ENCODE data around the gene ADPRHL1. TPM values are rescaled to one million over a fixed set of nuclear protein-coding genes. Genes with fewer than 3 reads are reported as not detected.
A peak's percentile ranks its signal among the peaks of the same experiment; 100 is the strongest.

The ADPRHL1 gene
- polyA plus RNA-seq, 3 donors = 0.15 to 0.52 (median 0.27) TPM

DNA sequence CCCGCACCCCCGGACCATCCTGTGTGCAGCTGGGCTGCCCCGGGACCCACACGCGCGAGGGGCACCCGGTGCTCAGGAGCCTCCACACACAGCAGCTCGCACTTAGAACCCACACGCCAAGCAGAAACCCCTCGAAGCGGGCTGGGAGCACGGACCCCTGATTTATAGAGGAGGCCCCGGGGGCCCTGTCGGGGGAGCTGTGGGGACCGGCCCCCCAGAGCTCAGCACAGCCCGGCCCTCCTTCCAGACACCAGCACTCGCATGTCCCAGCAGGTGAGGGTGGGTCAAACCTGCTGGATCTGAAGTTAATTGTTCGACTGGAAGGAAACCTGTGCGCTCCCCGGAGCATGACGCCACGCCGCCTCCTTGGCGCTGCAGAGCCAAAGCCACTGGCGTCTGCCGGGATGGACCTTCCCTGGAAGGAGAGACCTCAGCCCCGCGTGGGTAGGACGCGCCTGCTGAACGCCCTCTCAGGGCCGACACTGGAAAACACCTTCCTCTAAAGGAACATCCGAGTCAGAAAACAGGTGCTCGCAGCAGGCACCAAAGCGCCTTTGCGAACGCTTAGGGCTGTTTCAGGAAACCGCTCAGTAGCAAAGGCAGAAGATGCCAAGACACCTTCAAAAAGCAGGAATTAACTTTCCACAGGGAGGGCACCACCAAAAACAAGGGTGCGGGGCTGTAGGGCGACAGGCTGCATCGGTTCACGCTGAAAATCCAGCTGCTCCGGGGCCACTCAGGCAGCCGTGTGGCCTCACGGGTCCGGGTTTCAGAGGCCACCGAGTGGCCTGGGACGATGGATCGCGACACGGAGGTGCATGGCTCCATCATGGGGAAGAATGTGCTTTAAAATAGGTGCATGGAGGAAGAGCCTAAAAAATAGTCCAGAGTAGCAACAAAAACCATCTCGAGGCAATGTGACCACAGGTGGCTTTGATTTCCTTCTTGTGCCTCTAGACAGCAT lies 51.6 kb downstream of the ADPRHL1 start:
- no peaks in the 10 kb centered on the region for H3K36me3 Mint-ChIP-seq
- no peak for DNase-seq
- H3K4me3 Mint-ChIP-seq = no peak overlapping the region
- Histone ChIP-seq H3K27me3 (ENCODE audit: control insufficient read depth in 2 of 2, insufficient read depth in 2 of 2, low read length in 2 of 2) (no peaks in the 10 kb centered on the region), H3K4me3 (replicated peaks in 1 of 3; ENCODE audit: low read depth in 2 of 3, low read length in 3 of 3) (no peak overlapping the region), H3K4me2 (replicated peaks; ENCODE audit: extremely low read depth, low read length, poor library complexity, severe bottlenecking) (no peak overlapping the region), H3K4me1 (ENCODE audit: control insufficient read depth in 1 of 2, insufficient read depth in 2 of 2, low read length in 2 of 2) (no peaks in the 10 kb centered on the region), H3K9me3 (replicated peaks in 1 of 2; ENCODE audit: control insufficient read depth in 1 of 2, insufficient read depth in 1 of 2, low read length in 2 of 2) (no peaks in the 10 kb centered on the region), H4K20me1 (ENCODE audit: insufficient read depth, low read length) (no peaks in the 10 kb centered on the region), H3K79me2 (ENCODE audit: insufficient read depth, low read length) (no peaks in the 10 kb centered on the region), H3K27ac (ENCODE audit: low read depth in 1 of 2, low read length in 2 of 2) (no peak overlapping the region), H2AFZ (ENCODE audit: insufficient read depth, low read depth, low read length, poor library complexity, severe bottlenecking) (no peak overlapping the region), H3K9ac (ENCODE audit: insufficient read depth, low read length, poor library complexity, severe bottlenecking) (no peak overlapping the region), H3K36me3 (replicated peaks in 1 of 2; ENCODE audit: control insufficient read depth in 1 of 2, insufficient read depth in 2 of 2, low read length in 2 of 2) (no peaks in the 10 kb centered on the region)
- TF ChIP-seq, protein P1, sequence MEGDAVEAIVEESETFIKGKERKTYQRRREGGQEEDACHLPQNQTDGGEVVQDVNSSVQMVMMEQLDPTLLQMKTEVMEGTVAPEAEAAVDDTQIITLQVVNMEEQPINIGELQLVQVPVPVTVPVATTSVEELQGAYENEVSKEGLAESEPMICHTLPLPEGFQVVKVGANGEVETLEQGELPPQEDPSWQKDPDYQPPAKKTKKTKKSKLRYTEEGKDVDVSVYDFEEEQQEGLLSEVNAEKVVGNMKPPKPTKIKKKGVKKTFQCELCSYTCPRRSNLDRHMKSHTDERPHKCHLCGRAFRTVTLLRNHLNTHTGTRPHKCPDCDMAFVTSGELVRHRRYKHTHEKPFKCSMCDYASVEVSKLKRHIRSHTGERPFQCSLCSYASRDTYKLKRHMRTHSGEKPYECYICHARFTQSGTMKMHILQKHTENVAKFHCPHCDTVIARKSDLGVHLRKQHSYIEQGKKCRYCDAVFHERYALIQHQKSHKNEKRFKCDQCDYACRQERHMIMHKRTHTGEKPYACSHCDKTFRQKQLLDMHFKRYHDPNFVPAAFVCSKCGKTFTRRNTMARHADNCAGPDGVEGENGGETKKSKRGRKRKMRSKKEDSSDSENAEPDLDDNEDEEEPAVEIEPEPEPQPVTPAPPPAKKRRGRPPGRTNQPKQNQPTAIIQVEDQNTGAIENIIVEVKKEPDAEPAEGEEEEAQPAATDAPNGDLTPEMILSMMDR (IDR thresholded peaks at IDR 0.05) = no peak
- intact Hi-C loops (cut with micrococcal nuclease) = no loop called here
- H3K9me3 Mint-ChIP-seq = peaks cover 0 to 2% (median 0%) of the 10 kb centered on the region in 7 donors
- no peaks in the 10 kb centered on the region for H3K4me1 Mint-ChIP-seq
- WGBS (ENCODE audit: insufficient coverage) = 90% methylated on average over 44 of the region's 52 CpGs
- H3K27ac Mint-ChIP-seq = peak overlapping the region in 1 of 7 donors; percentile 27
- H3K27me3 Mint-ChIP-seq (ENCODE audit: low read depth in 3 of 3) = peaks cover 1 to 6% (median 5%) of the 10 kb centered on the region in 3 donors

DNA sequence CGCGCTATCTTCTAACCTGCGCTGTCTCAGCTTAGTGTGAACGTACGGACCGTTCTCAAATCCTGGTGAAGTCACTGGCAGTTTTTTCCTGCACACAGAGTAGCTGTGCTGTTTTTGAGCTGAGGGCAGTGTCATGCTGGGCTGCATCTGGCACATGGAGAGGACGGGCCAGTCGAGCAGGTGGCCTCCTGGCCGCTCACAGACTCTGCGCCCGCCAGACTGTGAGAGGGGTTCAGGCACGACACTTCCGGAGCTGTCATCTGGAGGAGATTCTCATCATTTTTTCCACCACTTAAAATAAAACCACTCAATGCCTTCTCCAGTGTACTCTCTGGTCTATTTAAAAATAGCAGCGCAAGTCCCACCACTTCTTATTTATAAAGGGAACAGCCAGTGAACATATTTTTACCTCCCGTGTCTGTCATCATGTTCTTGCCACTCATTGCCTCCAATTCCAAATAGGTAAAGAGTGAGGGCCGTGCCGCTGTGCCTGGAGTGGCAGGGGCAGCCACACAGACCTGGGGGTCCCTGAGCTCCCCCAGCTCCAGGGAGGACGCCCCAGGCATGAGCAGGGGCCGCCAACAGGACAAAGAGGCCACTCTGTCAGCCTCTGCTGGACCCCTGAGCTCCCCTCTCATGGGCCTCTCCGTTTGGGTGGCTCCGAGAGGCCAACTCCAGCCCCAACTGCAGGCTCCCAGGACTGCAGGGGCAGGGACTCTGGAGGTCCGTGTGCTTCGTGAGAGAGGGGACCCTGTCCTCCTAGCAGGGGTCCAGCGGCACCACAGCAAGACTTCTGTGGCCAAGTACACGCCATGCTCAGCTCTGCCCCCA lies 52.5 kb downstream of the ADPRHL1 start:
- TF ChIP-seq, protein P1 (IDR thresholded peaks at IDR 0.05) = no peak
- Histone ChIP-seq H3K4me2 (replicated peaks; ENCODE audit: extremely low read depth, low read length, poor library complexity, severe bottlenecking) (no peak overlapping the region), H4K20me1 (ENCODE audit: insufficient read depth, low read length) (no peaks in the 10 kb centered on the region), H3K9me3 (replicated peaks in 1 of 2; ENCODE audit: control insufficient read depth in 1 of 2, insufficient read depth in 1 of 2, low read length in 2 of 2) (no peaks in the 10 kb centered on the region), H3K79me2 (ENCODE audit: insufficient read depth, low read length) (no peaks in the 10 kb centered on the region), H3K27me3 (ENCODE audit: control insufficient read depth in 2 of 2, insufficient read depth in 2 of 2, low read length in 2 of 2) (no peaks in the 10 kb centered on the region), H3K27ac (ENCODE audit: low read depth in 1 of 2, low read length in 2 of 2) (no peak overlapping the region), H3K36me3 (replicated peaks in 1 of 2; ENCODE audit: control insufficient read depth in 1 of 2, insufficient read depth in 2 of 2, low read length in 2 of 2) (no peaks in the 10 kb centered on the region), H3K9ac (ENCODE audit: insufficient read depth, low read length, poor library complexity, severe bottlenecking) (no peak overlapping the region), H3K4me3 (replicated peaks in 1 of 3; ENCODE audit: low read depth in 2 of 3, low read length in 3 of 3) (no peak overlapping the region), H2AFZ (ENCODE audit: insufficient read depth, low read depth, low read length, poor library complexity, severe bottlenecking) (no peak overlapping the region), H3K4me1 (ENCODE audit: control insufficient read depth in 1 of 2, insufficient read depth in 2 of 2, low read length in 2 of 2) (no peaks in the 10 kb centered on the region)
- Mint-ChIP-seq H3K4me1 (no peaks in the 10 kb centered on the region), H3K9me3 (peaks cover 0 to 2% (median 0%) of the 10 kb centered on the region in 7 donors), H3K27me3 (ENCODE audit: low read depth in 3 of 3) (peaks cover 1 to 7% (median 3%) of the 10 kb centered on the region in 3 donors), H3K27ac (peak overlapping the region in 1 of 7 donors; percentile 12), H3K36me3 (no peaks in the 10 kb centered on the region), H3K4me3 (no peak overlapping the region)
- 97% methylated on average over 23 of the region's 25 CpGs for WGBS (ENCODE audit: insufficient coverage)
- DNase-seq = no peak
- intact Hi-C loops (cut with micrococcal nuclease) = no loop called here

Measured in CD14-positive monocyte (primary cell).